NT2/D1 (cell line): ENCODE results near the gene RNF217.
"Not testable (repeated sequence)": the region's sequence is repeated elsewhere in the genome, so short reads cannot be mapped to it uniquely, and the experiment has no call there.

Experiments used
- DNase-seq: peaks from one replicate; pipeline ENCODE4 v3.0.0-alpha.2; 2011; ENCODE audit warnings: low read depth, low spot score
- H3K27me3 ChIP-seq: 2 replicates; pipeline ENCODE4 v1.6.0; 2011; ENCODE audit warnings: mild to moderate bottlenecking; ENCODE audit not compliant: insufficient read length, insufficient read depth
- H3K36me3 ChIP-seq: 2 replicates; pipeline ENCODE4 v1.6.1; 2011; ENCODE audit warnings: mild to moderate bottlenecking, low read length, mixed read lengths; ENCODE audit not compliant: insufficient read depth, insufficient read length
- H3K4me1 ChIP-seq: 2 replicates; pipeline ENCODE4 v1.5.1; 2011; ENCODE audit not compliant: insufficient read depth, insufficient read length
- H3K4me3 ChIP-seq: 2 replicates; pipeline ENCODE4 v1.5.1; 2011; ENCODE audit warnings: low read depth; ENCODE audit not compliant: insufficient read length
- H3K9ac ChIP-seq: 2 replicates; pipeline ENCODE4 v1.6.0; 2011; ENCODE audit warnings: low read depth; ENCODE audit not compliant: insufficient read length
- H3K9me3 ChIP-seq: 2 replicates; pipeline ENCODE4 v1.5.1; 2011; ENCODE audit warnings: mild to moderate bottlenecking, low read length; ENCODE audit not compliant: insufficient read depth
- SUZ12 ChIP-seq: IDR thresholded peaks from 2 replicates; pipeline ENCODE4 v1.6.1; 2011; ENCODE audit not compliant: insufficient read length, insufficient read depth; ENCODE audit errors: extremely low read depth
- YY1 ChIP-seq: IDR thresholded peaks from 2 replicates; pipeline ENCODE4 v1.6.1; 2011; ENCODE audit not compliant: insufficient read length, insufficient read depth
- ZNF274 ChIP-seq: IDR thresholded peaks from 2 replicates; pipeline ENCODE4 v1.6.1; 2011; ENCODE audit warnings: mild to moderate bottlenecking, low read depth, low read length

The RNF217 gene

GRCh38 chr6:125019918-125020317, 57.7 kb downstream of the RNF217 start:
- TF ChIP-seq ZNF274 (no peak), SUZ12 (no peak), YY1 (no peak)
- Histone ChIP-seq H3K9me3 (no peaks in the 10 kb centered on the region), H3K4me3 (no peak overlapping the region), H3K4me1 (no peaks in the 10 kb centered on the region), H3K27me3 (no peaks in the 10 kb centered on the region), H3K36me3 (no peaks in the 10 kb centered on the region), H3K9ac (no peak overlapping the region)
- no peak for DNase-seq

GRCh38 chr6:125020385-125020784, 58.1 kb downstream of the RNF217 start:
- no peak overlapping the region for H3K4me3 ChIP-seq
- H3K9me3 ChIP-seq, result no peaks in the 10 kb centered on the region
- no peak for DNase-seq
- no peaks in the 10 kb centered on the region for H3K36me3 ChIP-seq
- H3K4me1 ChIP-seq, result no peaks in the 10 kb centered on the region
- H3K27me3 ChIP-seq, result no peaks in the 10 kb centered on the region
- H3K9ac ChIP-seq, result no peak overlapping the region
- no peak for TF ChIP-seq SUZ12
- TF ChIP-seq YY1, result no peak
- no peak for TF ChIP-seq ZNF274

- no peaks in the 10 kb centered on the region for H3K4me1 ChIP-seq
- H3K27me3 ChIP-seq, result no peaks in the 10 kb centered on the region
- TF ChIP-seq ZNF274 (no peak), YY1 (no peak), SUZ12 (no peak)
- DNase-seq, result no peak
- H3K36me3 ChIP-seq, result no peaks in the 10 kb centered on the region
- no peak overlapping the region for H3K4me3 ChIP-seq
- H3K9me3 ChIP-seq, result no peaks in the 10 kb centered on the region
- no peak overlapping the region for H3K9ac ChIP-seq
Measured at GRCh38 chr6:125022391-125022989, 60.3 kb downstream of the RNF217 start.

GRCh38 chr6:125025164-125025854, 63.1 kb downstream of the RNF217 start:
- Histone ChIP-seq H3K4me3 (no peak overlapping the region), H3K4me1 (no peaks in the 10 kb centered on the region), H3K9ac (no peak overlapping the region), H3K9me3 (no peaks in the 10 kb centered on the region), H3K36me3 (no peaks in the 10 kb centered on the region), H3K27me3 (no peaks in the 10 kb centered on the region)
- no peak for TF ChIP-seq ZNF274
- no peak for TF ChIP-seq YY1
- no peak for TF ChIP-seq SUZ12
- DNase-seq, result no peak

GRCh38 chr6:125027287-125027686, 65.0 kb downstream of the RNF217 start:
- Histone ChIP-seq H3K27me3 (no peaks in the 10 kb centered on the region), H3K4me3 (no peak overlapping the region), H3K9ac (no peak overlapping the region), H3K9me3 (no peaks in the 10 kb centered on the region), H3K36me3 (no peaks in the 10 kb centered on the region), H3K4me1 (no peaks in the 10 kb centered on the region)
- TF ChIP-seq SUZ12 (no peak), YY1 (no peak), ZNF274 (no peak)
- DNase-seq, result no peak

- no peak for TF ChIP-seq SUZ12
- no peak for TF ChIP-seq YY1
- H3K36me3 ChIP-seq, result no peaks in the 10 kb centered on the region
- H3K27me3 ChIP-seq, result no peaks in the 10 kb centered on the region
- no peaks in the 10 kb centered on the region for H3K9me3 ChIP-seq
- no peaks in the 10 kb centered on the region for H3K4me1 ChIP-seq
- no peak for DNase-seq
- no peak overlapping the region for H3K4me3 ChIP-seq
- H3K9ac ChIP-seq, result no peak overlapping the region
Measured at GRCh38 chr6:125030969-125031368, 68.7 kb downstream of the RNF217 start.

- Histone ChIP-seq H3K4me1 (no peaks in the 10 kb centered on the region), H3K27me3 (no peaks in the 10 kb centered on the region), H3K9ac (no peak overlapping the region), H3K4me3 (no peak overlapping the region), H3K36me3 (no peaks in the 10 kb centered on the region), H3K9me3 (no peaks in the 10 kb centered on the region)
- no peak for DNase-seq
- no peak for TF ChIP-seq YY1
- no peak for TF ChIP-seq SUZ12
- no peak for TF ChIP-seq ZNF274
Measured at GRCh38 chr6:125031385-125031784, 69.1 kb downstream of the RNF217 start.

GRCh38 chr6:125034929-125035328, 72.7 kb downstream of the RNF217 start:
- not testable (repeated sequence) for H3K4me1 ChIP-seq, H3K27me3 ChIP-seq, H3K36me3 ChIP-seq, H3K4me3 ChIP-seq, H3K9ac ChIP-seq, H3K9me3 ChIP-seq, DNase-seq

- not testable (repeated sequence) for H3K4me3 ChIP-seq, H3K4me1 ChIP-seq, DNase-seq, H3K9ac ChIP-seq, H3K9me3 ChIP-seq, H3K27me3 ChIP-seq, H3K36me3 ChIP-seq
Measured at GRCh38 chr6:125036486-125036885, 74.2 kb downstream of the RNF217 start.
